Glutamatergic neuron (in vitro differentiated cells): ENCODE measurements around the gene TXNRD1. TPM values are rescaled to one million over a fixed set of nuclear protein-coding genes. Genes with fewer than 3 reads are reported as not detected.
"Not testable (repeated sequence)": the region's sequence is repeated elsewhere in the genome, so short reads cannot be mapped to it uniquely, and the experiment has no call there.

Experiments used
- DNase-seq: peaks from one replicate; pipeline ENCODE4 v3.0.0; 2022
- H3K27ac Mint-ChIP-seq: one replicate; pipeline ENCODE4 v1.8.0; 2020; ENCODE audit warnings: mild to moderate bottlenecking, mixed read lengths, inconsistent platforms; ENCODE audit not compliant: unreplicated experiment
- H3K27me3 Mint-ChIP-seq: one replicate; pipeline ENCODE4 v1.8.0; 2020; ENCODE audit warnings: mild to moderate bottlenecking, moderate library complexity, mixed read lengths, inconsistent platforms; ENCODE audit not compliant: unreplicated experiment
- H3K36me3 Mint-ChIP-seq: one replicate; pipeline ENCODE4 v1.8.0; 2020; ENCODE audit warnings: mild to moderate bottlenecking, mixed read lengths, inconsistent platforms; ENCODE audit not compliant: unreplicated experiment
- H3K4me1 Mint-ChIP-seq: one replicate; pipeline ENCODE4 v1.8.0; 2020; ENCODE audit warnings: mild to moderate bottlenecking, low read depth, mixed read lengths, inconsistent platforms; ENCODE audit not compliant: unreplicated experiment
- H3K4me3 Mint-ChIP-seq: one replicate; pipeline ENCODE4 v1.8.0; 2020; ENCODE audit warnings: mild to moderate bottlenecking, mixed read lengths, inconsistent platforms; ENCODE audit not compliant: unreplicated experiment
- H3K9me3 Mint-ChIP-seq: one replicate; pipeline ENCODE4 v1.8.0; 2020; ENCODE audit warnings: mild to moderate bottlenecking, moderate library complexity, mixed read lengths, inconsistent platforms; ENCODE audit not compliant: unreplicated experiment
- CTCF ChIP-seq: fragments of 200-600 bp; sonication (generic); IDR thresholded peaks from one replicate; pipeline ENCODE4 v1.5.0; 2021; ENCODE audit not compliant: partially characterized antibody, unreplicated experiment
- total RNA-seq: library from RNA; stranded (reverse); fragmentation: NEBNext Ultra II Directional; extraction: Animal tissue kit (Norgen Biotek cat#: 25700); gene quantifications from one replicate; pipeline ENCODE4 v1.2.1, GENCODE V29; 2021; ENCODE audit not compliant: unreplicated experiment

Gene TXNRD1
- total RNA-seq, 1 donor from 2014 or later: 81.1 TPM

GRCh38 chr12:104328790-104329189 lies 113.2 kb downstream of the TXNRD1 start:
- Mint-ChIP-seq H3K27ac (no peak overlapping the region), H3K4me1 (peaks cover 3% of the 10 kb centered on the region), H3K27me3 (no peaks in the 10 kb centered on the region), H3K36me3 (peaks cover 11% of the 10 kb centered on the region), H3K9me3 (peaks cover 5% of the 10 kb centered on the region), H3K4me3 (no peak overlapping the region)
- no peak for DNase-seq
- TF ChIP-seq CTCF: no peak

- Mint-ChIP-seq H3K4me1 (peaks cover 3% of the 10 kb centered on the region), H3K36me3 (peaks cover 1% of the 10 kb centered on the region)
- no peak for DNase-seq
These were observed 114.3 kb downstream of the TXNRD1 start for GRCh38 chr12:104329707-104330532.

GRCh38 chr12:104331376-104331775 lies 115.8 kb downstream of the TXNRD1 start:
- Mint-ChIP-seq H3K36me3 (no peaks in the 10 kb centered on the region), H3K9me3 (no peaks in the 10 kb centered on the region), H3K27me3 (no peaks in the 10 kb centered on the region), H3K4me3 (no peak overlapping the region), H3K4me1 (peaks cover 3% of the 10 kb centered on the region), H3K27ac (no peak overlapping the region)
- no peak for DNase-seq
- no peak for TF ChIP-seq CTCF

More at GRCh38 chr12:104329707-104330532, 114.3 kb downstream of the TXNRD1 start:
- peak overlapping the region; percentile 26 for H3K27ac Mint-ChIP-seq
- no peak for TF ChIP-seq CTCF
- H3K9me3 Mint-ChIP-seq: no peaks in the 10 kb centered on the region
- H3K4me3 Mint-ChIP-seq: no peak overlapping the region
- no peaks in the 10 kb centered on the region for H3K27me3 Mint-ChIP-seq

- not testable (repeated sequence) for H3K4me3 Mint-ChIP-seq, H3K4me1 Mint-ChIP-seq, H3K9me3 Mint-ChIP-seq, H3K27ac Mint-ChIP-seq, DNase-seq, H3K27me3 Mint-ChIP-seq, H3K36me3 Mint-ChIP-seq
These were observed 116.7 kb downstream of the TXNRD1 start for GRCh38 chr12:104332273-104332672.

- Mint-ChIP-seq H3K27ac (no peak overlapping the region), H3K36me3 (no peaks in the 10 kb centered on the region), H3K9me3 (no peaks in the 10 kb centered on the region), H3K4me1 (peaks cover 3% of the 10 kb centered on the region), H3K4me3 (no peak overlapping the region), H3K27me3 (no peaks in the 10 kb centered on the region)
- DNase-seq: no peak
- no peak for TF ChIP-seq CTCF
These were observed 118.2 kb downstream of the TXNRD1 start for GRCh38 chr12:104333692-104334255.
